B cell (primary cell): ENCODE measurements around the gene UNC5A.

Experiments used
- CTCF ChIP-seq: fragments of 200-600 bp; IDR thresholded peaks from one replicate; pipeline ENCODE4 v1.8.0; 2022; ENCODE audit warnings: antibody characterized with exemption, mild to moderate bottlenecking
- EZH2 ChIP-seq: IDR thresholded peaks from 2 replicates; pipeline ENCODE4 v1.6.1; 2012; ENCODE audit warnings: borderline replicate concordance, low read depth, mild to moderate bottlenecking, moderate library complexity, low read length; ENCODE audit not compliant: insufficient read depth, poor library complexity, severe bottlenecking

GRCh38 chr5:176927562-176927961 lies 117.2 kb downstream of the UNC5A start:
- TF ChIP-seq CTCF (no peak), EZH2 (no peak)
